Duodenal mucosa (tissue), 2 donors: Measurements from ENCODE around the gene TAF3.

ENCODE experiments used
- H3K27ac ChIP-seq: one replicate; pipeline ENCODE4 v1.7.0; 2013; ENCODE audit warnings: low read depth, low read length
- H3K27me3 ChIP-seq, 2 donors: one replicate each; pipeline ENCODE4 v1.7.0; 2013; ENCODE audit warnings: low read length in 2 of 2, control low read depth in 1 of 2; ENCODE audit not compliant: insufficient read depth in 2 of 2, control insufficient read depth in 1 of 2
- H3K36me3 ChIP-seq, 2 donors: one replicate each; pipeline ENCODE4 v1.7.0; 2013; ENCODE audit warnings: low read length in 2 of 2, control low read depth in 1 of 2; ENCODE audit not compliant: insufficient read depth in 2 of 2, control insufficient read depth in 1 of 2
- H3K4me1 ChIP-seq, 2 donors: one replicate each; pipeline ENCODE4 v1.7.0; 2013; ENCODE audit warnings: low read length in 2 of 2, control low read depth in 1 of 2; ENCODE audit not compliant: insufficient read depth in 2 of 2, control insufficient read depth in 1 of 2
- H3K4me3 ChIP-seq, 2 donors: one replicate each; pipeline ENCODE4 v1.7.0; 2013; ENCODE audit warnings: low read length in 2 of 2, low read depth in 1 of 2
- H3K9ac ChIP-seq, 2 donors: one replicate each; pipeline ENCODE4 v1.7.0; 2013; ENCODE audit warnings: low read length in 2 of 2, low read depth in 1 of 2
- H3K9me3 ChIP-seq, 2 donors: one replicate each; pipeline ENCODE4 v1.7.0; 2013; ENCODE audit warnings: low read length in 2 of 2, control low read depth in 1 of 2; ENCODE audit not compliant: control insufficient read depth in 1 of 2

TAF3 gene

GRCh38 chr10:7789390-7789789 is 28.9 kb upstream of the TAF3 start:
- no peaks in the 10 kb centered on the region for H3K27me3 ChIP-seq
- H3K27ac ChIP-seq = no peak overlapping the region
- peak overlapping the region; percentile 87 to 97 for H3K9ac ChIP-seq

DNA sequence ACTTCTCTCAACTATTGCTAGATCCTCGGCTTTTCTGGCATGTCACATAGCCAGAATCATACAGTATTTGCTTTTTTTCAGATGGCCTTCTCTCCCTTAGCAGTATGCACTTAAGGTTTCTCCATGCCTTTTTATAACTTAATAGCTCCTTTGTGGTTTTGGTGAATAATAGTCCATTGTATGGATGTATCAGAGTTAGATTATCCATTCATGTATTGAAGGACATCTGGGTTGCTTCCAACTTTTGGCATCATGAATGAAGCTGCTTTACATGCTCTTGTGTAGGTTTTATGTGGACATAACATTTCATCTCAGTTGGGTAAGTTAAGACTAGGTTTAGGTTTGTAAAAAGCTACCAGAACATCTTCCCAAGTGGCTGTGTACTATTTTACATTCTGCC is 25.8 kb upstream of the TAF3 start:
- H3K9ac ChIP-seq = no peak overlapping the region
- H3K4me3 ChIP-seq = no peak overlapping the region

More at GRCh38 chr10:7789390-7789789, 28.9 kb upstream of the TAF3 start:
- H3K36me3 ChIP-seq = peaks cover 0 to 8% of the 10 kb centered on the region in 2 donors
- H3K9me3 ChIP-seq = no peaks in the 10 kb centered on the region
- H3K4me3 ChIP-seq = peak overlapping the region; percentile 94 to 98
- H3K4me1 ChIP-seq = peaks cover 26 to 38% of the 10 kb centered on the region in 2 donors

DNA sequence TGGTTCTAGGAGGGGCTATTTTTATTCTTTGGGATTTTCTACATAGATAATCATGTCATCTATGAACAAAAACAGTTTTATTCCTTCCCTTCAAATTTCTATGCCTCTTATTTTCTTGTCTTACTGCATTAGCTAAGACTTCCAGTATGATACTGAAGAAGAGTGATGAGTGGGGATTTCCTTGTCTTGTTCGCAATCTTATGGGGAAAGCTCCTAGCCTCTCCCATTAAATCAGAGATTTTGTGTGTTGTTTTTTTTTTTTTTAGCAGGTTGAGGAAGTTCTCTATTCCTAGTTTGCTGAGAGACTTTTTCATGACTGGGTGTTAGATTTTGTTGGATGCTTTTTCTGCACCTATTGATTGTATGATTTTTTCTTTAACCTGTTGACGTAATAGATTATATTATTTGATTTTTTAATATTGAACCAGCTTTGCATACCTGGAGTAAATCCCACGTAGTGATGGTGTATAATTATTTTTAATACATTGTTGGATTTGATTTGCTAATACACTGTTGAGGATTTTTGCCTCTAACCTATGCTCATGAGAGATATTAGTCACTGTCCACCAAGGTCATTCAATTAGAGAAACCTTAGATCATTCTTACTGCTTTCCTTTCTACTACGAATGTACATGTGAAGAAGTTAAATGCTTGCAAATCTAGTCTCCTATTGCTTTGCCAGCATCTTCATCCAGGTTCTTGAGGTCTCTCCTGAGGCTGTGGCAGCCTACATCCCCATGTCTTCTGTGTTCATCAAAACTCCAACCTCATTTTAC is 23.9 kb upstream of the TAF3 start:
- peaks cover 6 to 27% of the 10 kb centered on the region in 2 donors for H3K4me1 ChIP-seq
- no peaks in the 10 kb centered on the region for H3K27me3 ChIP-seq
- no peak overlapping the region for H3K27ac ChIP-seq

More for the DNA sequence above, 25.8 kb upstream of the TAF3 start:
- H3K27ac ChIP-seq = no peak overlapping the region
- H3K4me1 ChIP-seq = peaks cover 17 to 32% of the 10 kb centered on the region in 2 donors
- peaks cover 9 to 17% of the 10 kb centered on the region in 2 donors for H3K36me3 ChIP-seq
- H3K27me3 ChIP-seq = no peaks in the 10 kb centered on the region
- no peaks in the 10 kb centered on the region for H3K9me3 ChIP-seq

DNA sequence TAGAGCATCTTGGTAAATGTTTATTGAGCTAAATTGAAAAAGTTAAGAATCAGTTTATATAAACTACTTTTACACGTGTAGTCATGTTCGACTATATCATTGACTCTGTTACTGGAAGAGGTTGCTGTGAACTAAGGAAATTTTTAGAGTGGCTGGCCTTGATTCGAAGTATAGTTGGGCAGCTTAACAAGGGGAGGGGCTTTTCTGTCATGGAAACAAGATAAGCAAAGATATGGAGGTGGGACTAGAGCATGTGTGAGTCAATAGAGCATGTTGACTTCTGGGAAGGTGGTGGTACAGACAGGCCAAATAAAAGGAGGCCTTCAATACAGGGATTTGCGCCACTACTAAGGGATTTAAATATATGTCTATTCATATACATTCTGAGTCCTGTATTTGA is 22.7 kb upstream of the TAF3 start:
- H3K4me3 ChIP-seq = no peak overlapping the region
- H3K4me1 ChIP-seq = peaks cover 0 to 16% of the 10 kb centered on the region in 2 donors
- peaks cover 24 to 36% of the 10 kb centered on the region in 2 donors for H3K36me3 ChIP-seq
- no peaks in the 10 kb centered on the region for H3K9me3 ChIP-seq
- H3K9ac ChIP-seq = no peak overlapping the region
- H3K27me3 ChIP-seq = no peaks in the 10 kb centered on the region
- no peak overlapping the region for H3K27ac ChIP-seq

More for the DNA sequence above, 23.9 kb upstream of the TAF3 start:
- Histone ChIP-seq H3K9ac (no peak overlapping the region), H3K4me3 (no peak overlapping the region), H3K9me3 (no peaks in the 10 kb centered on the region), H3K36me3 (peaks cover 20 to 27% of the 10 kb centered on the region in 2 donors)

DNA sequence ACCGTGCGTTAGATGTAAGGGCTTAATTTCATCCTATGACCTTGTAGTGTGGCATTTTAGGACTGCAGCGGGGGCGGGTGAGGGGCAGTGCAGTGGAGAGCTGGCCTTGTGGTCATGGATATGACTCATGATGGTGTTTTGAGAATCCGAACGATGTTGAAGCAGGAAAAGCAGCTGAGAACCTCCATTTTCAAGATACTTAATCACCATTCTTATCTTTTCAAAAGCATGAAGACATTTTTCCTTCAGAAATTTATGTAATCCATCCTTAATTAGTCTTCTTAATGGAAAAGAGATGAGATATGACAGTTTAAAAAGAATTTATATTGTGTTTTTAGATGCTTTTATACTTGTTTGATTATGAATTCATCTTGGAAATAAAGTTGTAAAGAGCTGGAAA is 20.7 kb upstream of the TAF3 start:
- Histone ChIP-seq H3K9me3 (no peaks in the 10 kb centered on the region), H3K9ac (no peak overlapping the region), H3K36me3 (peaks cover 34 to 51% of the 10 kb centered on the region in 2 donors), H3K27me3 (no peaks in the 10 kb centered on the region), H3K4me3 (no peak overlapping the region), H3K4me1 (peaks cover 0 to 6% of the 10 kb centered on the region in 2 donors), H3K27ac (no peak overlapping the region)

GRCh38 chr10:7802606-7803005 is 15.7 kb upstream of the TAF3 start:
- Histone ChIP-seq H3K4me3 (no peak overlapping the region), H3K27me3 (no peaks in the 10 kb centered on the region), H3K4me1 (no peaks in the 10 kb centered on the region), H3K36me3 (peaks cover 46 to 74% of the 10 kb centered on the region in 2 donors), H3K9ac (no peak overlapping the region), H3K27ac (no peak overlapping the region), H3K9me3 (no peaks in the 10 kb centered on the region)

DNA sequence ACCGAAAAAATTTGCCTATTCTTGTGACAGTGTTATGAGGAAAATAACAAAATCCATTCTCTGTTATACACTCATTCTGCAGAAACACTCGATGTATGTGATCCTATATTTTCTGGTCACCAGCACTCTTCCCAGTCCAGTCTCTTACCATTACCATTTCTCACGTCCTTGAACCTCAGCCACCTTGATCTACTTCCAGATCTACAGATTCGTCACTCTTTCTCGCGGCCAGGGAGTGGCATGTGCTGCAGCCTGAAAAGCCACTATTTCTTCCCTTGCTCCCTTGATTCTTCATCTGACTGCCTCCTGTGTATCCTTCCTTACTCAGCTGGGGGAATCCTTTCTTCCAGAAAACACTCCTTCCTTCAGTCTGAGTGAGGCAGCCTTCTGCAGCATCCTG is 14.1 kb upstream of the TAF3 start:
- no peaks in the 10 kb centered on the region for H3K9me3 ChIP-seq
- H3K9ac ChIP-seq = no peak overlapping the region
- H3K36me3 ChIP-seq = peaks cover 43 to 74% of the 10 kb centered on the region in 2 donors
- H3K27ac ChIP-seq = no peak overlapping the region
- no peak overlapping the region for H3K4me3 ChIP-seq
- no peaks in the 10 kb centered on the region for H3K27me3 ChIP-seq
- no peaks in the 10 kb centered on the region for H3K4me1 ChIP-seq

- H3K27me3 ChIP-seq = no peaks in the 10 kb centered on the region
- H3K9me3 ChIP-seq = no peaks in the 10 kb centered on the region
- no peak overlapping the region for H3K27ac ChIP-seq
- H3K9ac ChIP-seq = no peak overlapping the region
- H3K36me3 ChIP-seq = peaks cover 37 to 69% of the 10 kb centered on the region in 2 donors
- H3K4me3 ChIP-seq = no peak overlapping the region
- H3K4me1 ChIP-seq = no peaks in the 10 kb centered on the region
These were observed 13.6 kb upstream of the TAF3 start for GRCh38 chr10:7804741-7805140.

DNA sequence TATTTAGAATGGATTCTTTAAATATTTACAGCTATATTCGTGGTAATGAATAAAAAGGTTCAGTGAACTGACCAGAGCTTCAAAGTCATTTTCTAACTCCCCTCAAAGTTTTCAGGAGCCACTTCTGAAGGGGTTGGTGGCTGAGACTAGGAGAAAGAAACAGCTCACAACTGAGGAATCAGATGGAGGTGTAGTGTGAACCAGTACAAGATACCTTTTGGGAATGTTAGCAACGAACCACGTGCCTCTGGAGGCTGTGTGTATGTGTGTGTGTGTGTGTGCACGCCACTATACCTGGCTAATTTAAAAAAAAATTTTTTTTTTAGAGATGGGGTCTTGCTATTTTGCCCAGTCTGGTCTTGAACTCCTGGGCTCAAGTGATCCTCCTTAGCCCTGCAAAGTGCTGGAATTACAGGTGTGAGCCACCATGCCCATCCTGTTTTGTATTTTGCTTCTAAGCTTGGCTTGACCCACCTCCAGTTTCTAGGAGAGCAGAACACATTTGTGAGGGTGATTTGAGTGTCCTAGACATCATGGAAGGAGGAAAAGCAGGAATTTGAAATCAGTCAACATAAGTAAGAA is 9.5 kb upstream of the TAF3 start:
- H3K4me3 ChIP-seq = no peak overlapping the region
- H3K36me3 ChIP-seq = peaks cover 20 to 34% of the 10 kb centered on the region in 2 donors
- no peak overlapping the region for H3K9ac ChIP-seq
- no peak overlapping the region for H3K27ac ChIP-seq
- H3K27me3 ChIP-seq = no peaks in the 10 kb centered on the region
- H3K9me3 ChIP-seq = no peaks in the 10 kb centered on the region
- peaks cover 0 to 3% of the 10 kb centered on the region in 2 donors for H3K4me1 ChIP-seq

- H3K27ac ChIP-seq = no peak overlapping the region
- H3K36me3 ChIP-seq = peaks cover 4 to 18% of the 10 kb centered on the region in 2 donors
- H3K9me3 ChIP-seq = no peaks in the 10 kb centered on the region
- H3K4me1 ChIP-seq = peaks cover 0 to 3% of the 10 kb centered on the region in 2 donors
- no peak overlapping the region for H3K9ac ChIP-seq
- no peaks in the 10 kb centered on the region for H3K27me3 ChIP-seq
- H3K4me3 ChIP-seq = no peak overlapping the region
These were observed 7.9 kb upstream of the TAF3 start for GRCh38 chr10:7810443-7810842.
